GM12875 (cell line): ENCODE data around the gene MEIS2.

Experiments used
- H3K4me3 ChIP-seq: one replicate; pipeline ENCODE4 v1.5.1; 2011; ENCODE audit warnings: low read depth, low read length, control low read depth
- CTCF ChIP-seq: IDR thresholded peaks from 2 replicates; pipeline ENCODE4 v1.5.1; 2011; ENCODE audit warnings: low read depth, mild to moderate bottlenecking, control low read depth, inconsistent platforms, low read length, moderate library complexity, borderline replicate concordance; ENCODE audit not compliant: insufficient read depth

MEIS2 gene

DNA sequence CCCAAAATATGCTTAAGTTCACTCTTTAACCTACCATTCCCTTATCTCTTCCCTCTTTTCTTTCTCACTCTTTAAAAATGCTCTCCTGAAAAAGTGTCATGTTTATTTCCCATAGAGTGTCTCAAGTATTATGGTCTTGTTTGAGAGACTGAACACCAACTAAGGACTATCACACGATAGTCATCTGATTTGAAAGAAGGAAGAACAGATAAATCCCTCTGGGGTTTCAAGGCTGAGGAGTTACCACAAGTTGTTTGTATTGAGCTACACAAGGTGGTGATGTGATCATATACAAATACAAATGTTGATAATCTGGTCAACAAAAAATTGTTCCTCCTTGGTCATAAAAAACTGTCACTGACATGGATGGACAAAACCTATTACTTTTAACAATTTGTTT, 13.8 kb downstream of the MEIS2 start:
- TF ChIP-seq CTCF = no peak
- H3K4me3 ChIP-seq = no peak overlapping the region

- no peak overlapping the region for H3K4me3 ChIP-seq
- no peak for TF ChIP-seq CTCF
Observed at GRCh38 chr15:37086120-37086519, 14.2 kb downstream of the MEIS2 start.

GRCh38 chr15:37084602-37085001, 15.7 kb downstream of the MEIS2 start:
- no peak overlapping the region for H3K4me3 ChIP-seq
- TF ChIP-seq CTCF = no peak

- no peak overlapping the region for H3K4me3 ChIP-seq
- TF ChIP-seq CTCF = no peak
Observed at GRCh38 chr15:37083610-37084009, 16.7 kb downstream of the MEIS2 start.

DNA sequence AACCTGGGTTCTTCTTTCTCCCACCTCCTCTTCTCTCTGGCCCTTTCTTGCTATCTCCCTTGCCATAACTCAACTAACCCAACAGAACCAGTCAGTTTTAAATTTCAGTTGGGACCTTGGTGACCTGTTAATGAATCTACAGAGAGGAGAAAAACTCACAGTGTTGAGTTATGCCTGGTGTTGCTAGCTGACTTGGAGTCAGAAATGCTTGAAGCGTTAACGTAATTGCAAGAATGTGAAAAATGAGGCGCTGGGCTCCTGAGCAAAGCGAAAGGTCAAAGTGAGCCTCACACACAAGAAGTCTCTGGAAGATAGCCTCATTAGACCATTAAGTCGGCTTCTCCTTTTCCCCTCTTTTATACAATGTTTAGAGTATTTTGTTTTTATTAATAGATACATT, 18.4 kb downstream of the MEIS2 start:
- no peak for TF ChIP-seq CTCF
- no peak overlapping the region for H3K4me3 ChIP-seq

GRCh38 chr15:37080261-37080921, 20.0 kb downstream of the MEIS2 start:
- TF ChIP-seq CTCF = no peak
- no peak overlapping the region for H3K4me3 ChIP-seq

GRCh38 chr15:37079726-37080125, 20.6 kb downstream of the MEIS2 start:
- H3K4me3 ChIP-seq = no peak overlapping the region
- no peak for TF ChIP-seq CTCF
